K562 (cell line): ENCODE measurements around the gene HEMK1. TPM values are rescaled to one million over a fixed set of nuclear protein-coding genes. Genes with fewer than 3 reads are reported as not detected.

ENCODE experiments used
- ATAC-seq: fragments of 200-7000 bp; cut with Tn5 transposase; 3 replicates; pipeline ENCODE4 v1.9.1; 2020; ENCODE audit warnings: moderate library complexity
- BruUV-seq: library from RNA; stranded (reverse); fragments of 400-500 nt; replicated peaks from 2 replicates; lab custom pipeline; 2021; lab: Mats Ljungman, UMichigan
- CTCF ChIA-PET: fragments of 300-600 bp; formaldehyde crosslinking; extraction: SDS; loops from one replicate; lab custom pipeline; 2021; ENCODE audit warnings: low intra/inter-chr PET ratio; lab: Yijun Ruan, JAX
- POLR2A ChIA-PET: fragments of 300-600, 350-650 bp; sonication (Branson Sonifier 250); formaldehyde crosslinking; extraction: SDS; loops from one replicate; lab custom pipeline; 2021; ENCODE audit warnings: antibody characterized with exemption, inconsistent platforms; lab: Yijun Ruan, JAX
- DNase-seq, 4 experiments: peaks; one replicate each; pipeline versions ENCODE4 v3.0.0 to v3.0.0-alpha.2; 2011 to 2018; ENCODE audit warnings: low spot score in 3 of 4, mixed read lengths in 3 of 4; ENCODE audit errors: extremely low read depth in 1 of 4
- FAIRE-seq: peaks from 2 replicates; lab custom pipeline; 2011; peaks lifted over from hg19 to GRCh38; lab: Jason Lieb, UNC
- H2AFZ ChIP-seq: 2 replicates; pipeline ENCODE4 v1.6.0; 2011; ENCODE audit warnings: low read depth, low read length, control low read depth, inconsistent platforms
- H3K27ac ChIP-seq: fragments of 200-600 bp; 3 replicates; pipeline ENCODE4 v1.8.0; 2011; ENCODE audit warnings: low read depth, mild to moderate bottlenecking, control low read depth, inconsistent platforms, low read length, moderate library complexity, mixed read lengths; ENCODE audit errors: extremely low read depth
- H3K27me3 ChIP-seq, 2 experiments: fragments of 300-600 bp in 1 of 2; 2 replicates in 1 of 2; 3 replicates in 1 of 2; pipeline versions ENCODE4 v1.6.0 to v1.8.0; 2011; ENCODE audit warnings: inconsistent platforms in 2 of 2, low read length in 2 of 2, mild to moderate bottlenecking in 1 of 2, mixed read lengths in 1 of 2, moderate library complexity in 1 of 2; ENCODE audit not compliant: control insufficient read depth in 2 of 2, insufficient read depth in 2 of 2
- H3K36me3 ChIP-seq: fragments of 300-600 bp; 3 replicates; pipeline ENCODE4 v1.8.0; 2011; ENCODE audit warnings: mild to moderate bottlenecking, low read length, inconsistent platforms; ENCODE audit not compliant: control insufficient read depth, insufficient read depth
- H3K4me1 ChIP-seq, 2 experiments: fragments of 200-600 bp in 1 of 2; replicated peaks in 1 of 2; 2 replicates in 1 of 2; 3 replicates in 1 of 2; pipeline versions ENCODE4 v1.5.1 to v1.8.0; 2011; ENCODE audit warnings: inconsistent platforms in 2 of 2, low read length in 2 of 2, mild to moderate bottlenecking in 1 of 2, mixed read lengths in 1 of 2, moderate library complexity in 1 of 2; ENCODE audit not compliant: control insufficient read depth in 2 of 2, insufficient read depth in 2 of 2
- H3K4me2 ChIP-seq: 2 replicates; pipeline ENCODE4 v1.6.1; 2011; ENCODE audit warnings: low read length, control low read depth, inconsistent platforms, mixed read lengths; ENCODE audit not compliant: insufficient read depth
- H3K4me3 ChIP-seq: fragments of 200-600 bp; sonication (generic), shearing (Covaris generic); 2 replicates; pipeline ENCODE4 v1.5.1; 2016; ENCODE audit warnings: control low read depth, inconsistent platforms
- H3K79me2 ChIP-seq: fragments of 200-600 bp; 3 replicates; pipeline ENCODE4 v1.8.0; 2011; ENCODE audit warnings: low read length, inconsistent platforms; ENCODE audit not compliant: control insufficient read depth, insufficient read depth
- H3K9ac ChIP-seq, 2 experiments: 2 replicates each; pipeline versions ENCODE4 v1.6.0 to v1.6.1; 2011; ENCODE audit warnings: low read depth in 2 of 2, low read length in 2 of 2, control low read depth in 1 of 2, inconsistent platforms in 1 of 2, mild to moderate bottlenecking in 1 of 2, mixed read lengths in 1 of 2; ENCODE audit not compliant: insufficient read depth in 1 of 2
- H3K9me1 ChIP-seq: one replicate; pipeline ENCODE4 v1.6.0; 2011; ENCODE audit warnings: inconsistent platforms, mild to moderate bottlenecking, low read length, moderate library complexity; ENCODE audit not compliant: control insufficient read depth, insufficient read depth
- H3K9me3 ChIP-seq: replicated peaks from 2 replicates; pipeline ENCODE4 v1.5.1; 2011; ENCODE audit warnings: low read depth, low read length, inconsistent platforms; ENCODE audit not compliant: control insufficient read depth, insufficient read depth
- H4K20me1 ChIP-seq: replicated peaks from 2 replicates; pipeline ENCODE4 v1.6.1; 2011; ENCODE audit warnings: low read length, inconsistent platforms, mixed read lengths; ENCODE audit not compliant: control insufficient read depth, insufficient read depth
- CBX8 ChIP-seq: fragments of 200-600 bp; sonication (generic); IDR thresholded peaks from 2 replicates; pipeline ENCODE4 v1.6.1; 2012; ENCODE audit warnings: borderline replicate concordance, mixed run types, low read depth, mild to moderate bottlenecking, moderate library complexity, mixed read lengths, low read length, control low read depth, inconsistent platforms; ENCODE audit not compliant: poor library complexity, severe bottlenecking; ENCODE audit errors: extremely low read depth
- FOS ChIP-seq: IDR thresholded peaks from 3 replicates; pipeline ENCODE4 v1.6.1; 2011; ENCODE audit not compliant: insufficient read length; ENCODE audit errors: extremely low read depth
- HOMEZ ChIP-seq: fragments of 250-450 bp; sonication (Bioruptor Pico); IDR thresholded peaks from 2 replicates; pipeline ENCODE4 v1.4.0; 2020; ENCODE audit warnings: mild to moderate bottlenecking, moderate library complexity
- KLF10 ChIP-seq: fragments of 250-450 bp; sonication (Bioruptor Pico); IDR thresholded peaks from 2 replicates; pipeline ENCODE4 v1.6.1; 2021; ENCODE audit warnings: matching md5 sums
- LARP7 ChIP-seq: fragments of 450-650 bp; IDR thresholded peaks from 2 replicates; pipeline ENCODE4 v1.6.1; 2016
- MYNN ChIP-seq, 2 experiments: sonication (generic); formaldehyde crosslinking in 1 of 2; IDR thresholded peaks; 2 replicates each; pipeline versions ENCODE4 v1.5.0 to v1.6.1; 2016 to 2020; ENCODE audit warnings: antibody characterized with exemption in 1 of 2, missing genetic modification reagents in 1 of 2
- PCBP1 ChIP-seq: fragments of 200-400 bp; formaldehyde crosslinking; IDR thresholded peaks from 2 replicates; pipeline ENCODE4 v1.6.1; 2018; ENCODE audit warnings: mild to moderate bottlenecking, low read depth, low read length; ENCODE audit not compliant: poor library complexity, severe bottlenecking
- PTTG1 ChIP-seq: fragments of 450-650 bp; IDR thresholded peaks from 2 replicates; pipeline ENCODE4 v1.6.1; 2016; ENCODE audit warnings: low read depth, mild to moderate bottlenecking, missing genetic modification characterization, missing compliant biosample characterization
- RBM22 ChIP-seq: fragments of 200-400 bp; formaldehyde crosslinking; IDR thresholded peaks from 2 replicates; pipeline ENCODE4 v1.6.1; 2018; ENCODE audit warnings: low read length, low read depth; ENCODE audit not compliant: poor library complexity, severe bottlenecking
- TCFL5 ChIP-seq: fragments of 250-450 bp; sonication (Bioruptor Pico); conservative IDR thresholded peaks from 2 replicates; pipeline ENCODE4 v1.6.1; 2021; ENCODE audit warnings: mild to moderate bottlenecking, moderate library complexity, matching md5 sums
- in situ Hi-C: fragments of 300-500 bp; cut with MboI; formaldehyde crosslinking; loops from 4 replicates; pipeline ENCODE4 v1.15.0; 2018; ENCODE audit warnings: inconsistent platforms, mixed read lengths
- intact Hi-C: fragments of 100-400 bp; cut with micrococcal nuclease; formaldehyde crosslinking; loops from 2 replicates; pipeline ENCODE4 v1.14.2; 2022
- polyA plus RNA-seq, 8 experiments: library from polyadenylated mRNA; depleted of rRNA in 4 of 8; stranded (reverse) in 5 of 8; unstranded in 3 of 8; fragments of >200 nt; fragmentation: Nextera tagmentation in 2 of 8; fragmentation: Illumina TruSeq in 1 of 8; extraction: Ambion mirVana in 2 of 8; extraction: Trizol in 1 of 8; gene quantifications; 2 replicates each; pipeline versions ENCODE4 v1.2.1 to v1.2.3, GENCODE V29; 2011 to 2014; ENCODE audit warnings: inconsistent platforms in 1 of 8, missing spikeins in 1 of 8
- total RNA-seq, 7 experiments: library from RNA; depleted of rRNA in 6 of 7; stranded (reverse); fragments of >200 nt in 6 of 7; fragmentation: Illumina TruSeq in 2 of 7; extraction: Trizol in 2 of 7; gene quantifications; 2 replicates each; pipeline versions ENCODE4 v1.2.1 to v1.2.3, GENCODE V29; 2011 to 2021; ENCODE audit warnings: low replicate concordance in 1 of 7
- TF ChIP-seq, protein P1 (sequence below): fragments of 450-650 bp; IDR thresholded peaks from 2 replicates; pipeline ENCODE4 v1.6.1; 2016; ENCODE audit warnings: low read depth, mild to moderate bottlenecking, moderate library complexity

HEMK1 gene
- total and polyA plus RNA-seq, 9 of the 15 experiments (the other 6 are each of a cell fraction or from before 2014, with no cell fraction given) = 2.0 to 16.8 (median 11.4) TPM

DNA sequence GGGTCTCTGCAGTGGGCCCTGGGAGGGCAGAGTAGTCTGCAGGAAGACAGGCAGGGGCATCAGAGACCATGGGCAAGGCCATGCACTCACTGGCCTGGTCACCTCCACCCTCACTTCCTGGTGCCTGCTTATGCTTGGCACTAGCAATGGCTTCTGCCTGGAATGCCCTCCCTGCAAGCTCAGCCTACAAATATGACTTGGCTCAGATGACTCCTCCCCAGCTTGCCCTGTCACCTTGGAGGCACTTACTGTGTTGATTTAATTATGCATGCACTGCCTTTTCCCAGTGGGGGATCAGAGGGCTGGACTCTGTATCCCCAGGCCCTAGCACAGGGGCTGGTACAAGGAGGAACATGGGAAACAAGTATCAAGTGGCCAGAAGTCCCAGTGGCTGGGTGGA lies 9.6 kb upstream of the HEMK1 start:
- FAIRE-seq (no peak), DNase-seq (no peak), ATAC-seq (no peak)
- POLR2A ChIA-PET = interaction anchor here (0.9 kb wide), 1 partner anchor 9 kb away, joined by 3 read pairs; the partner anchor contains the start of gene HEMK1
- H3K4me3 ChIP-seq = no peak overlapping the region
- in situ Hi-C loops = no loop called here
- H3K27me3 ChIP-seq = no peaks in the 10 kb centered on the region
- H3K27ac ChIP-seq = no peak overlapping the region
- H3K36me3 ChIP-seq = no peaks in the 10 kb centered on the region
- H4K20me1 ChIP-seq = no peaks in the 10 kb centered on the region
- CTCF ChIA-PET = no interaction called here
- no peak overlapping the region for H3K9ac ChIP-seq
- H3K9me1 ChIP-seq = no peaks in the 10 kb centered on the region
- BruUV-seq = no TSS peak
- intact Hi-C loops = no loop called here
- H3K4me1 ChIP-seq = no peaks in the 10 kb centered on the region; a peak in 1 of 5 replicates
- no peak for TF ChIP-seq PTTG1 (tag)
- TF ChIP-seq KLF10 = no peak
- no peak for TF ChIP-seq PCBP1
- TF ChIP-seq CBX8 = no peak
- TF ChIP-seq FOS = no peak
- no peak for TF ChIP-seq LARP7
- TF ChIP-seq, protein P1, sequence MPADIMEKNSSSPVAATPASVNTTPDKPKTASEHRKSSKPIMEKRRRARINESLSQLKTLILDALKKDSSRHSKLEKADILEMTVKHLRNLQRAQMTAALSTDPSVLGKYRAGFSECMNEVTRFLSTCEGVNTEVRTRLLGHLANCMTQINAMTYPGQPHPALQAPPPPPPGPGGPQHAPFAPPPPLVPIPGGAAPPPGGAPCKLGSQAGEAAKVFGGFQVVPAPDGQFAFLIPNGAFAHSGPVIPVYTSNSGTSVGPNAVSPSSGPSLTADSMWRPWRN = no peak
- no peak for TF ChIP-seq TCFL5 (CRISPR knock-in tag)
- no peak for TF ChIP-seq MYNN (IDR thresholded peaks at IDR 0.05)
- TF ChIP-seq MYNN (CRISPR knock-in tag; IDR thresholded peaks at IDR 0.05) = no peak
- no peak for TF ChIP-seq HOMEZ
- TF ChIP-seq RBM22 = no peak
- no peak overlapping the region for H2AFZ ChIP-seq
- H3K4me2 ChIP-seq = no peak overlapping the region
- H3K79me2 ChIP-seq = no peaks in the 10 kb centered on the region
- H3K9me3 ChIP-seq = no peaks in the 10 kb centered on the region
